NCI-H2107 (cell line): ENCODE data around the gene ABCG4.
"Not testable (repeated sequence)": the region's sequence is repeated elsewhere in the genome, so short reads cannot be mapped to it uniquely, and the experiment has no call there.

Experiments
- DNase-seq: peaks from one replicate; lab custom pipeline; 2025; lab: John Stamatoyannopoulos, UW

Gene ABCG4

DNA sequence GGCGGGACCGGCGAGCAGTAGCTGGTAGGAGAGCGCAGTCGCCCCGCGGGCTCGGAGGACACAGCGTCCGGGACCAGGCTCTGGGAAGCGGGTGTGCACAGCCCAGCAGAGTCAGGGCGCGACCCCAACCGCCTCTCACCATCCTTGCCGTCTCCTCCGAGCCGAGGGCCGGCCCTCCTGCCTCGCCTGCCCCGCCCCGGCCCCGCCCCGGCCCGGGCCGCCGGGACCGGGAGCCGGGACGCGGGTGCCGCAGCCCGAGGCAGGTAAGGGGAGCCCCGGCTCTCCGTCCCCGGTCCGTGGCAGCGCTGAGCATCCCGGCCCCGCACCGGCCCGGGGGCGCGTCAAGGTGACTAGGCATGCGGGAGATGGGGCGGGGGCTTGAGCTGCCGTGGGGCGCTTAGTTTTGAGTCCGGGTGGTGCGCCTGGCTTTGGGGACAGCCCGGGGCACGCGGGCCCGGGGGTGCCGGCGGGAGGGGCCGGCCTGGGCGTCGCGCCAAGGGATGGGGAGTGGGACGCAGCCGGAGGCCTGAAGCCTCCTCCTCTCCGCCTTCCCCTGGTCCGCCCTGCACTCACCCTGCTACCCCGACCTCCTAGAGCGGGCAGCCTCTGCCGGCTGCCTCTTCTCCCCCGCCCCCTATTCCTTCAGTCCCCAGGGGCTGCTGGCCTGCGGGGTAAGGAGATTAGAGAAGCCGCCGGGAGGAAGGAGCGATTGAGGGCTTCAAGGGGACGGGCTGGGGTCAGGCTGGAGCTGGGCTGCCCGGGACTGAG lies at the start of gene ABCG4:
TSS of gene ABCG4 (plus strand) at position 35 of the 768 bp plus-strand sequence. CDS start 914 bp downstream, outside the sequence.
- DNase-seq, result no peak

DNA sequence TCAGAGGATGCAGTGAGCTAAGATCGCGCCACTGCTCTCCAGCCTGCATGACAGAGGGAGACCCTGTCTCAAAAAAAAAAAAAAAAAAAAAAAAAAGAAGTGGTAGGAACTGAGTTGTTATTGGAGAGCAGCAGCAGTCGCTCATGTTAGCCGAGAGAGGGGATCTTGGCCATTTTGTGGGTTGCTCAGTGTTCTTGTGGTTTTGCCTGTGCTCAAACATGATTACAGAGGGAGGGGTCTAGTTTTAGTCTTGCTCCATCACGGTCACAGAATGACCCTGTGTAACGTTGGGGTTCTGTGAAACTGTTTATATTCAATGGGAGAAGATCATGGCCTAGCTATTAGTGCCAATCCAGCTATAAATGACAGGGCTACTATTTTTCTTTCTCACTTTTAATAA lies 49.1 kb upstream of the ABCG4 start:
- no peak for DNase-seq

DNA sequence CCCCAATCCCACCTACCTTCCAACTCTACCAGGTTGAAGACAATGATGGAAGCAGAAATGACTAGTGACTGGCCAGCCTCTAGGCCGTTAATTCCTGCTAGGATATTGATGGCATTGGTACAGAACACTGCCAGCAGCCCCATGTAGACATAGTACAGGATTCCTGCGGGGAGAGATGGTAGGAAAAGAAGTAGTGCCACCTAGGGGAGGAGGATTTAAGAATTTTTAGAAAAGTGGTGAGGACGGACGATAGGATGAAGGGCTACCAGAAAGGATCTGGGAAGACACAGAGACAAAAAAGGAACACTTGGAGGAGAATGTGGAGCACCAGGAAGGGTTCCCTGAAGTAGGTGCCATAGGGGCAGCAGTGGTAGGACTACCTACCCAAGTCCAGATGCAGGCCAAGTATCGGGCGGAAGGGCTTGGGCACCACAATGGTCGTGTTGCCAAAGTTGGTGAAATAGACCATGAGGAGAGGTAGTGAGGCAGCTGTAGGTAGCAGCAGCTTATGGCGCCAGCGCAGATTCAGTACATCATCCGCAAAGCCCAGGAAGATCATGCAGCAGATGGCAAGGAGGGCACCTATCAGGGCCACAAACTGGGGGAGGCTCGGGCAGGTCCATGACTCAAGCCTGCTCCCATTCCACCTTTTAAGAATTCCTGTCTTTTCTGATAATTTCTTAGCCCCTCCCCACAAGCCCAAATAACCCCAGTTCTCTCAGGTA lies 48.4 kb upstream of the ABCG4 start:
- no peak for DNase-seq

DNA sequence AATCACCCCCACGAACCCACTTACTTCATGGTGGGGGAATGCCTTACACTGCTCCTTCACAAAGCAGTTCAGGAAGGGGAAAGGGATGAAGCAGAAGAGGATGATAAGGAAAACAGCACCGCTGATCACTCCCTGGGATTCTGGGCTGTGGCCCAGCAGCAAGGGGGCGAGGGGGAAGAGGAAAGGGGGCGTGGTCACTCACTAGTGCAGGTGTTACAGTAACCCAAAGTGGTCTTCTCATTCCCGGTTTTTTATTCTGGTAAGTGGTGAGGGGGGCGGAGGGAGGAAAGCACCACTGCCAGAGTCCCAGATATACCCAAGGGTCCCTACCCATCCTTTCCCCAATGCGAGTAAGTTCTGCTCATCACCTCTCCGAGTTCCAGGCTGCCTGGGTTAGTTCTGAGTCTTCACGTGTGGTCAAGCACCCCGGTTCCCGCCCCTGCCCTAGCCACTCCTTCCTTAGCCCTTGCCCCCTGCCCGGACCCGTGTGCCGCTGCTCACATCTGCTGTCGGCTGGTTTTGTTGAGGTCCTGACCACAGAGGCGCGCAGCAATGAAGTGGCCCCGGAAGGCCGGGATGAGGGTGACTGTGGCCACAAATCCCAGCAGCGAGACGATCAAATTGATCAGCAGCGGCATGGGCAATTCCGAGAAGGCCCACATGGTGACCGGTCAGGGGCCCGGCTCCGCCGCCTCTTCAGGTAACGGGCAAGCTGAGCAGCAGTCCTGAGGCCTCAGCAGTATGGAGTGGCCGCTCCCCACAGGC lies 47.7 kb upstream of the ABCG4 start:
- no peak for DNase-seq

DNA sequence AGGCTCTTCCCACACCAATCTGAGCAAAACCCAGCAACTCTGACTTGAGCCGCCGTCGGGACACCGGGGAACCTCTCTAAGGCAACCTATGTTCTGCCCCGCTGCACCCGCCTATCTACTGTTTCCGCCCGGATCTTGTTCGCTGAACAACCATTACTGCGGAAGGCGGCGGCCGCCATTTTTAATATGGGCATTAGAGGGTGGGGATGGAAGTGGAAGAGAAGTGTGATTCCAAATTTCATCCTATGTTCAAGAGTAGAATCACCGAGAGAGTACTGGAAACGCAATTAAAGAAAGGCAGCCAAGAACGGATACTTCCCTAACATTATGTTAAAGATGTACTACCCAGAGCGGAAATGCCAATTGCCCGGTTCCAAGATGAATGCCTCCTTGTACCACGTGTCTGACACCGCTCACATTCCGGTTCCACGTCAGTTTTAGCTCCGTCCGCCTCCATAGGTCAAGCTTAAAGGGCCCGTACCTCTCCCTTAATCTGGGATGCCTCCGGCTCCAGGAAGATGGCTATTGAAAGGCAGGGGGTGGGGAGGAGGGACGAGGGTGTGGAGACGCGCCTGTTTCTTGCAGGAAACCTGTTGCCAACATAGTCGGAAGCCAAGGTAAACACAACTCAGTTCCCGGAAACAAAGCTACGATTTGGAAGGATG lies 47.0 kb upstream of the ABCG4 start, which contains the start of gene DPAGT1:
TSS of gene DPAGT1 (minus strand) at position 95 of the 665 bp plus-strand sequence. CDS start 198 bp downstream, outside the sequence.
- peak; percentile 72 for DNase-seq

DNA sequence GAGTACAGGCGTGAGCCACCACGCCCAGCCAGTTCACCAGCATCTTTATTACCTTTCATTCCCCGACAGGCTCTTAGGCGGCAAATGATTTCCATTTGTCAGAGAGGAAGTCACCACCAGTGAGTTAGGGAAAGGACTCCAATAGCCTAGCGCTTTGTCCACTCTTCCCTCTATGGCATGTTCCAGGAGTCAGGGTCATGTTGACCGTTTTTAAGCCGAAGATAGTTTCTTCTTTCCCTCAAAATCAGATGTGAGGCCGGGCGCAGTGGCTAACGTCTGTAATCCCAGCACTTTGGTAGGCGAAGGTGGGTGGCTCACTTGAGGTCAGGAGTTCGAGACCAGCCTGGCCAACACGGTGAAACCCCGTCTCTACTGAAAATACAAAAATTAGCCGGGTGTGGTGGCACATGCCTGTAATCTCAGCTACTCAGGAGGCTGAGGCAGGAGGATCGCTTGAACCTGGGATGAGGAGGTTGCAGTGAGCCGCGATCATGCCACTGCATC lies 45.6 kb upstream of the ABCG4 start:
- not testable (repeated sequence) for DNase-seq

DNA sequence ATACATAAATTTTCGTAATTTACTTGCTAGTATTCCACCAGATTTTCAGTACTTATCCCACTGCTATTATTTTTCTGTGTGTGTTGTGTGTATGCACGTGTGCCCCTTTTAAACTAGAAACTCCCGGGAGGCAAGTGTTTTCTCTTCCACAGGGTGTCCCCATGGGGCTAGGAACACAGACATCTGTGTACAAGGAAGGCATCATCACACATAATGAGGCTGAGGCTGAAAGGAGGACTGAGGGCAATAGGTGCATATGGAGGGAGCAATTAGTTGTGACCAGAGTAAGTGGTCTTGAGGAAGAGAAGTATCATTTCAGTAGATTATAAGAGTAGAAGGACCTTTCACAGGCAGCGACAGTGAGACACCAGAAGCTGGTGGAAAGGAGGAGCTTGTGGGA lies 45.1 kb upstream of the ABCG4 start:
- DNase-seq, result peak; percentile 42

DNA sequence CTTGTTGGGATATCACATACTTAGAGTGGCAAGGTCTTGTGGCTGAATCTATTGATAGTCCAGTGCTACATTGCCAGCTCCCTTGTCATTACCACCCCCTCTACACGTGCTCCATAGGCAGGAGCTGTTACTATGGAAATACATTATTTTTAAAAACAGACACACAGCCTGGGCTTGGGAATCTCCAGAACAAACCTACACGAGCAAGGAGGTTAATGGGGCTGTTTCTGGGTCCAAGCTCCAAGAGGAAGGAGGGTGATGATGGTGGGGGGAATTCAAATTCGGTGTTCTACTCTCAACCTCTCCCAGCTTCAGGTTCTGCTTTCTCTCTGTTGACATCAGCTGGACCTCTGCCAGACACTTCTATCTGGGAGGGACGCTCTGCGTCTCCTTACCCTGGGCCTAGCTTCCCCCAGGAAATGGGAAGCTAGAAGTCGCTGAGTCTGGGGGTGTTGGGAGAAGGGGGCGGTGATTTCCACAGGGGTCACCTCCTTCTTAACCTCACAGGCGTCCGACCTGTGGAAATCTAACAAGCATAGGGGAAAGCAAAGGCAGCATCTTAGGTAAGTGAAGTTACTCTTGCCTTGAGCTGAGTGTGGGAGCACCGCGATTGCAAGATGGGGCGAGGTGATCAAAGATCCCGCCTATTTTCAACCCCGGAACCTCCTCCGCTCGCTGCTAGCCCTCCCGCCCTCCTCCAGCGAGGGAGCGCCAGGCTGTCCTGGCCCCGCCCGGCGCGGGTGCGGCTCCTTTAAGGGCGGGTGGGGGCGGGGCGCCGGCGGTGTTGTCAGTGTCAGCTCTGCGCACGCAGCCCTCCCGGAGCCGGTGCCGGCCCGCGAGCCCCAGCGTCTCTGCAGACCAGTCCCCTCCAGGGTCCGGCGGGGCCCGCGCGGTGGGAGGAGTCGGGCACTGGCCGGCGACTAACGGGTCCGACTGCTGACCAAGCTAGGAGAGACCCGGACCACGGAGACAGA lies 42.0 kb upstream of the ABCG4 start, which contains the start of gene C2CD2L:
TSS of gene C2CD2L (plus strand) at position 781 of the 974 bp plus-strand sequence. CDS start 398 bp downstream, outside the sequence.
- DNase-seq, result peak; percentile 55

DNA sequence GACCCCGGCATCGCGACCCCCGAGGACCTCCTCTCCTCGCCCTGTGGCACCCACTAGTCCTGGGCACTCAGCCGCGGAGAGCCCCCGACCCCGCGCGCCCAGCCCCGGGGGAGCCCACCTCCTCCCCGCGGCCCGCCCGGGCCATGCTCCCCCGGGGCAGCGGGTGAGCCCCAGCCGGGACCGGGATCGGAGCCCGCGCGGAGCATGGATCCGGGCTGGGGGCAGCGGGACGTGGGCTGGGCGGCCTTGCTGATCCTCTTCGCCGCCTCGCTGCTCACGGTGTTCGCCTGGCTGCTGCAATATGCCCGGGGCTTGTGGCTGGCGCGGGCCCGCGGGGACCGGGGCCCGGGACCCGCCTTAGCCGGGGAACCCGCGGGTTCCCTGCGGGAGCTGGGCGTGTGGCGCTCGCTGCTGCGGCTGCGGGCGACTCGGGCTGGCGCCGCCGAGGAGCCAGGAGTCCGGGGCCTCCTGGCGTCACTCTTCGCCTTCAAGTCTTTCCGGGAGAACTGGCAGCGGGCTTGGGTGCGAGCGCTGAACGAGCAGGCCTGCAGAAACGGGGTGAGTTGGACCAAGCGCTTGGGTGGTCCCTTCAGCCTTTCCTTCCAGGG lies 41.2 kb upstream of the ABCG4 start:
- DNase-seq, result no peak

DNA sequence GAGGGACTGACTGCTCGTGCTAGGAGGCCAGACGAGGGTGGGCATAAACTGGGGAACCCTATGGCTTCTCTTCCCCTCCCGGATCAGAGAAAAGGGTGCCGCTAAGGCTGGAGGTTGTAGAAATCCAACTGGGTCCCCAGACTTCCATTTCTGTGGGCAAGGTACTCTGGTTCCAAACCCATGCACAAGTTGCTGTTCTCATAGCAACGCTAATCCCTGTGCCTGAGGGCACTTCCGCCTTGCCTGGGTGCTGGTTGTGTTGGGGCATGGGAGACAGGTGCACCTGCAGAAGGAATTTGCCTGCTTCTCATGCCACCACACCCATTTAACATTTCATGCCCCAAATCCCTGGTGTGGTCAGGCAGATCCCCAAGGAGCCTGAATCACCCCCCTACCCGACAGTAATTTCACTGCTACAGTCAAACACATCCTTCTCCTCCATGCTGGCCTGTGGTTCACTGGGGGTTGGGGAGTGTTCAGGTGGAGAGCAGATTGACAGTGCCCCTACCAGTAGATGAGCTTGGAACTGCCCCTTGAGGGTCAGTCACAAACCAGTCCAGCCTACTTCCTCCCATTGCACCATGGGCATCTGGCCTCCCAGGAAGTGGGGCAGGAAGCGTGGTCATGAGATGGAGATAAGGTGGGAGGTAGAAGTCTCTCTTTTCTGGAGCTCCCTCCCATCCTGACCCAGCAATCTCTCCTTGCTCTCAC lies 40.6 kb upstream of the ABCG4 start:
- no peak for DNase-seq

DNA sequence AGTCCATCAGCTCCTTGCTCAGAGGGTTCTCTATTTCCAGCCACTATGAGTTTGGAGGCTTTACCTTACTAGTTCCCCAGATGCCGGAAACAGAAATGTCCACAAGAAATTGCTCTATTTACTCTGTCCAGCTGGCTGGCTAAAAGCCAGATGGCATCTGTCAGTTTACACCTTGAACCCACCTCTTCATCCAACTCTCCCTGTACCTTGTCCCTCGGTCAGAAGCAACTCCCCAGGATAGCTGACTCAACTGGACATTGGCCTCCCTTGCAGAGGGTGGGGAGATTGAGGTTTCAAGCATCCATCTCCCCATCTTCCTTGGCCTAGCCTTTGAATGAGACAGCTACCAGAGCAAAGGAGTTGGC lies 40.0 kb upstream of the ABCG4 start:
- no peak for DNase-seq

DNA sequence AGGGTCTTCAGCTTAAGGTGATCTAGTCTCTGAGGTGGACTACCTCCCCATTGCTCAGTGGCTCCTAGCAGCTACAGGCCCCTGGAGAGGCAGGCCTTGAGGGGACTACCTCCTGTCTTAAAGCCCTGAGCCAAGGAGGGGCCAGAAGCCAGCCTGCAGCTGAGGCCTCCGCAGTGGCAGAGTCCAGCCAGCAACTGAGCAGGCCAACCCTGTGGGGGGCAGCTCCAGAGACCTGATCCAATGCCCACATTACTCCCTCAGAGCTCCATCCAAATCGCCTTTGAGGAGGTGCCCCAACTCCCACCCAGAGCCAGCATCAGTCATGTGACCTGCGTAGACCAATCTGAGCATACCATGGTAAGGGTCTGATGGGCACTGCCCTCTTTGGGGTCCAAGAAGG lies 39.0 kb upstream of the ABCG4 start:
- no peak for DNase-seq

DNA sequence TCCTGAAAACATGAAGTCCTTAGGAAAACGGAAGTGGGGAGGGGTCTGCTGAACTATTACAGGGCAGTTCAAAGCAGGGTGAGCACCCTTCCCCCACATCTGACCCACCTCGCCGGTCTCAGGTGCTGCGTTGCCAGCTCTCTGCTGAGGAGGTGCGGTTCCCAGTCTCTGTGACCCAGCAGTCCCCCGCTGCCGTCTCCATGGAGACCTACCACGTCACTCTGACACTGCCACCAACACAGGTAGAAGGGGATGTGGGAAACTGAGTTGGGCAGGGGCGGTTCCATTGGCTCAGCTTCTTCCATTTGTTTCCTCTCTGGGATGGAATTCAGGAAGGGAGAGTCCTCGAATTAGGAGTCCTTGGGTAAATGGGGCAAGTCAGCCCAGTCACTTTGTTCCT lies 38.4 kb upstream of the ABCG4 start:
- DNase-seq, result no peak

DNA sequence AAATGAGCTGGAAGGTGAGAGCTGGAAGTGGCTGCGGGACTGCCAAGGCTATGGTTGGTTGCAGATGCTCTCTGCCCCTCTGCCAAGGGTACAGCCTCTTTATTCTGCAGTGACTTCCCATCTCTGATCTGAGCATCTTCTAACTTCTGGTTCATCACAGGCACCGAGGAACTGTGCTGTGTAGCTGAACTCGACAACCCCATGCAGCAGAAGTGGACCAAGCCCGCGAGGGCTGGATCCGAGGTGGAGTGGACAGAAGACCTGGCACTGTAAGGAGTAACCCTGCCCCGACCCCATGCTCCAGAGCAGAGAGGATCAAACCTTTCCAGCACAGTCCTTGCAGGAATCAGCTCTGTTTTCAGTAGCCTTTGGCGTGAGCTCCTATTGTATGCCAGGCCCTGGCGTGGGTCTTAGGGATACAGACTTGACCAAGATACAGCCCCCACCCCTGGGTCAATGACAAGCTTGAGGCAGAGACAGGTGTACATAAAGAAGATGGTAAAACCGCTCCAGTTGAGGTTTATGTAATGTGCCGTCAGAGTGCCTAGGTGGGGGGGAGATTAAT lies 37.4 kb upstream of the ABCG4 start:
- DNase-seq, result no peak

DNA sequence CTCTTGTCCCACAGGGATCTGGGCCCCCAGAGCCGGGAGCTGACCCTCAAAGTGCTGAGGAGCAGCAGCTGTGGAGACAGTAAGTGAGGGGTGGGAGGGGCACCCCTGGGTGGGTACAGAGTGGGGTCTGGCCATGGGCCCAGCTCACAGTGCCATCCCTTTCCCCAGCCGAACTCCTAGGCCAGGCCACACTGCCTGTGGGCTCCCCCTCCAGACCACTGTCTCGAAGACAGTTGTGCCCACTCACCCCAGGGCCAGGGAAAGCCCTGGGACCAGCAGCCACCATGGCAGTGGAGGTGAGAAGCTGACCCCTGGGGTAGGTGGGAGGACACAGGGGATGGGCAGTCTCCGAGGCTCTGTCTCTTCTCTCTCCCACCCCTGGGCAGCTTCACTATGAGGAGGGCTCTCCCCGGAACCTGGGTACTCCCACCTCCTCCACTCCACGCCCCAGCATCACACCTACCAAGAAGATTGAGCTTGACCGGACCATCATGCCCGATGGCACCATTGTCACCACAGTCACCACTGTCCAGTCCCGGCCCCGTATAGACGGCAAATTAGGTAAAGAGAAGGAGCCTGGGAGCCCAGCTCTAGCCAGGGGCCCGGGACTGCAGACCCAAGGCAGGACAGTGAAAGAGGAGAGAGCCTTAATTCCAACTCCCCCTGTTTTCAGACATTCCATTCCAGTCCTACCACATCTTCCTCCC lies 36.4 kb upstream of the ABCG4 start:
- DNase-seq, result no peak

DNA sequence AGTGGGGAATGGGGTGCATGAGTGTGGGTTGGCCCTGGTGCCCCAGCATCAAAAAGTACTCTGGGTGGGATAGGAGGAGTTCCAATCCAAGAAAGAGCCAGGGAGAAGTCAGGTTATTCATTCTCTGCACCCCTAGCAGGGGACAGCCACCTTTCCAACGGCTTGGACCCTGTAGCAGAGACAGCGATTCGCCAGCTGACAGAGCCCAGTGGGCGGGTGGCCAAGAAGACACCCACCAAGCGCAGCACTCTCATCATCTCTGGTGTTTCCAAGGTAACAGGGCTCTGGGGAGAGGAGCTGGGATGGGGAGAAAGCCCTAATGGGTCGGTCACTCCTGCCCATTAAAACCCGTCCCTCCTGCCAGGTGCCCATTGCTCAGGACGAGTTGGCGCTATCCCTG lies 35.1 kb upstream of the ABCG4 start:
- no peak for DNase-seq

DNA sequence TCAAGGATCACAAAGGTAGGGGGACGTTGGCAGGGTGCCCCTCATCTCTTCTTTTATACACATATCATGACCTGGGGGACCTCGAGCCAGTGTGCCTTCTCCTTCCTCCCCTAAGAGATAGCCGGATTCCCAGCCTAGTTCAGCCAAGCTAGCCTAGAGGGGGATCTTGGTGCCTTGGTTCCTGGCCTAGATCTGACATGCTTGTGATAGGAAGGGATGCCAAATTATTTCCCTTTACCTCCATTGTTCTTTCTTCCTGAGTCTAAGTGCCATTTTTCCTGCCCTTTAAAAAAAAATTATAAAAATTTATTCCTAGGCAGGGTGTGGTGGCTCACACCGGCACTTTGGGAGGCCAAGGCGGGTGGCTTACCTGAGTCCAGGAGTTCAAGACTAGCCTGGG lies 34.5 kb upstream of the ABCG4 start:
- DNase-seq, result no peak

DNA sequence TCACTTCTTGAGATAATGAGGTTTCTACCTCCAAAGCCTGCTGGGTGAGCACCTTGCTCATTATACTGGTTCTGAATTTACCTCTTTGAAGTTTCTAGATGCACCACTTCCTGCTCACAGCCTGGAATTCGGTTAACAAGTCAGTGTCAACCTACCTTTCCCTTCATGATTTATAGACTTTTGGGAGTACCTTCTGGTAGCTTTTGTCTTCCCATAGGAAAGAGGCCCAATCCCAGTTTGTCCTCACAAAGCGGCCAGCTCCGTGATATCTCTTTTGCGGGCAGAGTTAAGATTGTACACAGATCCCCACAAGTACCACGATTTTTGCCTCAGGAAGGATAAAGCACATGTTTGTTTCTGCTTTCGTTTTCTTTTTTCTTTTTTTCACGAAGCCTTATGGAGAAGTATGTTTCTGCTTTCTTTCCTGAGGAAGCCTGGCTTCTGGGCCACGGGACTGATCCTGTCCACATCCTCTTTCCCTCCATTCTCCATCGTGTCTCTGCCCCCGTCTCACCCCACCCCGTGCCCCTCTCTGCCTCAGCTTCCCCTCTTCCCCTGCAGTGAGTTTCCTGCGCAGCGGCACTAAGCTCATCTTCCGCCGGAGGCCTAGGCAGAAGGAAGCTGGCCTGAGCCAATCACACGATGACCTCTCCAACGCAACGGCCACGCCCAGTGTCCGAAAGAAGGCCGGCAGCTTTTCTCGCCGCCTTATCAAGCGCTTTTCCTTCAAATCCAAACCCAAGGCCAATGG lies 33.2 kb upstream of the ABCG4 start:
- DNase-seq, result no peak
